Measurements from ENCODE around the gene TTLL13.
"Not testable (repeated sequence)": the region's sequence is repeated elsewhere in the genome, so short reads cannot be mapped to it uniquely, and the experiment has no call there.

Gene TTLL13

DNA sequence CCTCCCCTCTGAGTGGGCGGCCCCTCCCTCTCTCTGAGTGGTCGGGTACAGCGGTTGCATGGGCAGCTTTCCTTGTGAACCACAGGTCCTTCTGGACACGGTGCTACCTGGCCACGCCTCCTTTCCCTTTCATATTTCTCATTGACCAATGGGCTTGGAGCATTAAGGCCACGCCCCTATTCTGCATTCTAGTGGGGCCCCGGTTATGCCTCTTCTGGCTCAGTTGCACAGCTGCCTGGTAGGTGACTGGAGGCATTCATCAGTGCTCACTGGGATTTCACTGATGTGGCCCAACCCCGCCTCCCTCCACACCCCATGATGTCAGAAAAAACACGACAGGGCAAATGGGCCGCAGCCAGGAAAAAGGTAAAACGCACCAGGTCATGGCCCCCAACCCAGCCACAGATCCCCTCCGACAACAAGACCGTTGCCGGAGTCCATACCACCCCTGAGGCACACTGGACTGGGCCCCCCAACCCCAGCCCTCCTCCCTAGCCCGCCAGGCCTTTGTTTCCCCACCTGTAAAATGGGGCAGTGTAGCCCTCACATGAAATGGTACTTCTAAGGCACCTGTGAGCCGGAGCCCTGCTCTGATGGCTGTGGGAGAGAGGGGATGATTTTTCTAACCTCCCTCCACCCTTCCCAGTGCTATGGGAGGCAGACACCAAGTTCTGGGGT, 42.5 kb downstream of the TTLL13 start:
- peak in 1 of 2 donors; percentile 18 for DNase-seq

DNA sequence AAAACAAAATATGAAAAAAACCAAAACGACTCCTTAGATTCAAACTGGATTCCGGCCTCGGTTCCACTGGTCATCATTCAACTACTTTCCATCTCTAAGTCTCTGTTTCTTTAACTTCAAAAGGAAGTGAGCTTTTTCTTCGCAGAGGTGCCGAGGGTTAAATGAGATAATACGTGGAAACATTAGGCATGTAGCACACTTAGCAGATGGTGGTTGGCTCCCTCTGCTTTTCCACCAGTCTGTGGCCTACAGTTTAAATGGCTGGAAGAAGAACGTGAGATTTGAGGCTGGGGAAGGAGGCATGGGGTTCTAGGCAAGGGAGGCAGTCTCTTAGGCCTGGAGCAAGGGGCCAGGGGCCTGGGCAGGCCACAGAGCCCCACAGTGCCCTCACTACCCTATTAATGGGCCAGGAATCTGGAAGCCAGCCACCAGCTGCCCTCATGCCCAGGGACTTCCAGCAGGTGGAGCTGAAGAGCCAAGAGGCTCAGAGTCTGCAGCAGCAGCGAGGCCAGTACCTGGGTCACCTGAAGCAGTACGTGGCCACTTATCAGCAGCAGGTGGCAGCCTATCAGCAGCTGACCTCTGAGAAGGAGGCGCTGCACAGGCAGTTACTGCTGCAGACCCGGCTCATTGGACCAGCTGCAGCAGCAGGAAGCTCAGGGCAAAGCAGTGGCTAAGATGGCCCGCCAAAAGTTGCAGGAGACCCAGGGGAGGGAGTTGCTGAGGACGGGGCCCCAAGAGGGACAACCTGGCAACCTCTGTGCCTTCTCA, 43.9 kb downstream of the TTLL13 start:
- peak; percentile 81 to 83 for DNase-seq

DNA sequence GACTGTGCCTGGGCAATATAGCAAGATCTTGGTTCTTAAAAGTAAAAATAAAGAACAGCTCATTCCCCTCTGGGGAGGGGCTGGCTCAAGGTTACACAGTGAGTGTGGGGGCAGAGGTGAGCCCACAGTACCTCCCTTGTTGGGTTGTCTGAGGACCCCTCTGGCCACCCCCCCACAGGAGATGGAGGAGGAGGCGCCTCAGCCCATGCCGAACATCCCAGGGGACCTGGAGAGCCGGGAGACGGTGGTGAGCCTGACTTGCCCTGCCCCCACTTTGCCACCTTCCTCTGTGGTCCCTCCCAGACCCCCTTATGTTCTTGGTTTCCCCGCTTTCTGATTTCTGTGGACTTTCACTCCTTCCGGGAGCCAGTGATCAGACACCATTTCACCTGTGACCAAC, 44.8 kb downstream of the TTLL13 start:
- DNase-seq, result no peak

DNA sequence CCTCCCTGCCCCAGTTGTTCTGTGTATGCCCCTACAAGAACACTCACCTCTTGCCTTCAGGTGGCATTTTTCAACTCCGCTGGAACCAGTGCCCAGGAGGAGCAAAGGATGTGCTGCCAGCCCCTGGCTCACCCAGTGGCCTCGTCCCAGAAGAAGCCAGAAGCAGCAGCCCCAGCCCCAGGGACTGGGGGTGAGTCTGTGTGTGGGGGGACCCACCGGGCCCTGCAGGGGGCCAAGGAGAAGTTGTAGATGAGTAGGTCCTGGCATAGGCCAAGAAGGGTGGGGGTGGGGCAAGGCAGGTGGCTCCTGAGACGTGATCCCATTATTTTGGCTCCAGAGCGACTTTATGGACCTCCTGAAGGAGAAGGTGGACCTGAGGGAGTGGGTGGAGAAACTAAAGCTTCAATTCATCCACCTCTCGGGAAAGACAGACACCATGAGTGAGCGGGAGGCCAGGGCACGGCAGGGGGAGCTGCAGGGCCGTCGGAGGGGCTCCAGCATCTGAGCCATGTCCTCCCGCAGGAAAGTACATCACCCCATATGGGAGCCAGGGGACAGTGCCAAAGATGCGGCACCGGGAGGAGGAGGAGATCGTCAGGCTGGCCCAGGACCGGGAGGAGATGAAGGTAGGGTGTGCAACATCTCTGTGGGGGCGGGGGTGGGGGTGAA, 45.4 kb downstream of the TTLL13 start:
- no peak for DNase-seq

DNA sequence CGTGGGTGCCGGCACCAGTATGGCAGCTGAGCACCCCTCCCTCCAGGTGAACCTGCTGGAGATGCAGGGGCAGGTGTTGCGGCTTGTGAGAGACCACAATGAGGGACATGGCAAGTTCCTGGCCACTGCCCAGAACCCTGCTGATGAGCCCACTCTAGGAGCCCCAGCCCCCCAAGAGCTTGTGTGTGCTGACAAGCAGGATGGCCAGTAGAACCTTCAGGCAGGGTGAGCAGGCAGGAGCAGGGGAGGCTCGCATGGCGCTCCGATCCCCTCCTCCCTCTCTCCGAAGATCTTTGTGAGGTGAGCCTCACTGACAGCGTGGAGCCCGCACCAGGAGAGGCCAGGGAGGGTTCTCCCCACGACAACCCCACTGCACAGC, 45.9 kb downstream of the TTLL13 start:
- no peak for DNase-seq

DNA sequence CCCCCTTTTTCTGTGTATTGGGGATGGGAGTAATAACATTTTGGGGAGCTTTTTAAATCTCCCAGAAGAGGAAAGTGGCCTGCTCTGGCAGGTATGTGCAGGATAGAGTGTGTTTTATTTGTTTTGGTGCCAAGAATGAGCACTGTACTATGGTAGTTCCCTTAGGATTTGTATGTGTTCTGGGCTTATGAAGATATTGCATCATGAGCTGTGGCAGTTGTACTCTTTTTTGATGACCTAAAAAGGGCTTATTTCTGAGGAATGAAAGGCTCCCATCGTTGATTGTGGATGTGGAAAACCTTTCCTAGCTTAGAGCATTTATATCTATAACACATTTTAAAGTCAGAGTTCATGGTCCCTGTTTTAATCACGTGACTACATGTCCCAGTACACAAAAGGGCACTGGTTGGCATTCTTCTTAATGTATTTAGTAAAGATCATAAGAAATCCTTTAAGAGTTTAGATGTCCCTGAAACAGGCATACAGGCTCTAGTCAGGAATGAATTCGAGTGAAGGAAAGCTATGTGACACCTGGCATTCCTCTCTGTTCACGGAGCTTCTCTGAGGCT, 47.0 kb downstream of the TTLL13 start:
- not testable (repeated sequence) for DNase-seq

DNA sequence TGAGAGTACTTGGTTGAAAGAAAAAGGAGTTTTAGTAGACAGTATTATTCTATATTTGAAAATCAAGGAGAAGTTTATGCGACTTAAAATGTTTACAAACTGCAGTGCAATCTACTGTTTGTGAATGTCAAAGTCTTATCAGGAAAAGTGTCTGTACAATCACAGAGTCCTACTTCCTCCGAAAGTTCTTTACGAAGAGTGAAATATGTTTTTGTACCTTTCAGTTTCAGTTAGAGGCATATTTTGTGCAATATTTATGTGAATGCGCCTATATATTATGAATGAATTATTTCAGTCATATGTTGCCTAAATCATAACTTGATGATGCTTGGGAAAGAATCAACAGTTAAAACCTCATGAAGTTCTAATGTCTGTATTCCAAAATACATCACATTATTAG, 47.7 kb downstream of the TTLL13 start:
- DNase-seq, result no peak

DNA sequence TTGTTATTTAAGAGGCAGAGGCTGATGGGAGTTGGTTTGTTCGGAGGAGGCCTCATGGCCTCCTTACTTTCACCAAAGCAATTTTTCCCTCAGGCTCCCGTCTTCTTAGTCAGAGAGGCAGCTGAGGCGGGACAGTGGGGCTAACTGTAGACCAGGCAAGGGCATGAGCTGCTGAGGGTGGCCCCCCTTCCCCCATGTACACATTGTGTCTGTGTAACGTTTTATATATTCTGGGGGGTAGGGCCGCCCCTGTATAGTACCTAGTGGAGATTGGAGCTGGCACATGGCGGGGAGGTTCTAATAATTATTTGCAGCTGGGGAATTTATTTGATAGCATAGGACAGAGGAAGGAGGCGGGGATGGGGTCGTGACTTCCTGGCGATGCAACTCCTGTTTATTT, 51.2 kb downstream of the TTLL13 start:
- no peak for DNase-seq

DNA sequence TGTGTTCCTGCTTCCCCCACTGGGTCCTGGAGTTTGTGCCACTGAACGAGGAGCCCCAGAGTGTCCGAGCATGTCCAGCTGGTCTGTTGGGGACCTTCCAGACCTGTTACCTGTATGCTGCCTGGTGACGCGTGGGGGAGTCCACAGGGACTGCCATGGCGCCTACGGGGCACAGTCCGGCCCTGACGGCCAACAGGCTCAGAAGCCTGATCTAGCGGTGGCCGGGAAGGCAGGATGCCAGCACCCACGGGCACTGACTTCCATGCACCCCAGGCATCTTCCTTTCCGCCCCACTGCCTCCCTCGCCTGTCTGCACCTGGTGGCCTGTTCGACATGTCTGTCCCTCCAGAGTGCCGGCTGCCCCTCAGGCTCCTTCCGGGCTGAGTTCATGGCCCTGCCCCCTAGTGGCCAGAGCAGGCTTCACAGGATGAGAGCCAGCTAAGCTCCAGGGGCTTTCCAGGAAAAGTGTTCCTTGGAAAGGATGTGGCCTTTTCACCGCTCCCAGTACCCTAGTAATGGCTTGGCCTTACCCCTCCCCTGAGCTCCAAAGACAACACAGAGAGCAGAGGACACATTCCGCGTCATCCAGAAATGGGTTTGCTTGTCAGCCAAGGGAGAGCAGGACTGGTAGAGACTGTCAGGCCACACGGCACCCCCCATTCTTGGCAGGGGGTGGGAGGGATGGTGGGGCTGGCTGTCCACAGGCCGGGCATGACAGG, 51.8 kb downstream of the TTLL13 start:
- peak; percentile 67 to 73 for DNase-seq

DNA sequence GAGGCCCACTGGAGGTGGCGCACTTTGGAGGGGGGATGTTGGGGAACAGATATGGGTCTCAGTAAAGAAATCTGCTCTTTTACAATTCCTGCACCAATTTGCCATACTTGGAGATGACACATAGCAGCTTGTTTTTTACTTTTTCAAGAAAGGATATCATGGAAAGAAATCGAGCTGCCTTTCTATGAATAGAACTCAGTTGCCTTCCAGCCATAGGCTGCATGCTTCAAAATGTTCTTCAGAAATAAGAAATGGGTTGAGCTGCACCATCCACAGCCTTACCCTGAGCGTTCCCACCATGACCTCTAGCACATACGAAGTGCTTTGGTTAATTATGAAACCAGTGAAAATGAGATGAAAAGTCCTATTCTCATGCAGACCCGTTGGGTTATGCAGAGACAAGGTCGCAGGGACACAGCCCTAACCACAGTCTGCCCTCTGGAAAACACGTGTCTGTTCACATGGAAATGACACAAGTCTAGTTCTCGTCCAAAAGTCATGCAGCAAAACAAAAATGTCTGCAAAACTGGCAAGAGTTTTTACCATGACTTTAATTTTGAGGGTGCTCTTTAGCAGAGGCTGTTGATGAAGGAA, 52.4 kb downstream of the TTLL13 start:
- DNase-seq, result no peak

DNA sequence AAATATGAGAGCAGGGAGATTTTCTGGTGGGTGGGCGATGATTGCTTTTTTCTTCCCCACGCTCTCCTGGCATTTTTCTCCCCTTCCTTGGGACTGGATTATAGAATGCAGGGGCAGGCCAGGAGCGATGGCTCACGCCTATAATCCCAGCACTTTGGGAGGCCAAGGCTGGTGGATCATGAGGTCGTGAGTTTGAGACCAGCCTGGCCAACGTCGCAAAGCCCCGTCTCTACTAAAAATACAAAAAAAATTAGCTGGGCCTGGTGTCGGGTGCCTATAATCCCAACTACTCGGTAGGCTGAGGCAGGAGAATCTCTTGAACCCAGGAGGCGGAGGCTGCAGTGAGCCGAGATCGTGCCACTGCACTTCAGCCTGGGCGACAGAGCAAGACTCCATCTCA, 56.0 kb downstream of the TTLL13 start:
- DNase-seq, result not testable (repeated sequence)

DNA sequence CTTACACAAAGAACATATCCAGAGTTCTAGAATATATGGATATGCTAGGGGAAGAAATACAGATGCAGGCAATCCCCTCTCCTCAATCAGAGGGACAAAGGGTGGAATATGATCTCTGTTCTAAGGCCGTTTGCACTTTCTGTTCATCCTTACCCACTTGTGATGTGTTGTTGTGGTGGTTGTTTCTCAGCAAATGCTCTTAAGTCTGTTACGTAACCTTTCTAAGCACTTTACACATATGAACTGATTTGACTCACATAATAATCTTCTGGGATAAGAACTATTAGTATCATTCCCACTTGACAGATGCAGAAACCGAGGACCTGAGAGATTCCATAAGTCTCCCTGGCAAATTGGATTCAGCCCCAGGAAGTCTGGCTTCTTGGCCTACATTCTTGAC, 56.6 kb downstream of the TTLL13 start:
- no peak for DNase-seq

DNA sequence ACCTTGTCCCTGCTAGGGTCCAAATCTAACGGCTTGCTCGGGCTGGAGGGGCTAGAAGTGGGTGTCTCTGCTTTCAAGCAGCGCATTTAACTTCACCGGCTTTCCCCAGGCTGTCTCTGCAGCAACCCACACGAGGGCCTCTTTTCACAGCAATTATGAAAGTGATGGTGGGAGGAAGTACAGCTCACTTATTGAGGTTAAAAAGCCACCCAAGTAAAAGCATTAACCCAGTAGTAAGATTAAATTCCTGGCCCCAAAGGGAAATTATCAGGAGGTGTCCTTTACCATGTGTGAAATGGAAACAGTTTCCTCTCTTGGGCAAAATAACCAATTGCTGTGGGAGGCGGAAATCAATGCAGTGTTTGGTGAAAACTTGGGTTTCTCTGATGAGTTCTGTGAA, 57.2 kb downstream of the TTLL13 start:
- DNase-seq, result peak; percentile 44 to 45

DNA sequence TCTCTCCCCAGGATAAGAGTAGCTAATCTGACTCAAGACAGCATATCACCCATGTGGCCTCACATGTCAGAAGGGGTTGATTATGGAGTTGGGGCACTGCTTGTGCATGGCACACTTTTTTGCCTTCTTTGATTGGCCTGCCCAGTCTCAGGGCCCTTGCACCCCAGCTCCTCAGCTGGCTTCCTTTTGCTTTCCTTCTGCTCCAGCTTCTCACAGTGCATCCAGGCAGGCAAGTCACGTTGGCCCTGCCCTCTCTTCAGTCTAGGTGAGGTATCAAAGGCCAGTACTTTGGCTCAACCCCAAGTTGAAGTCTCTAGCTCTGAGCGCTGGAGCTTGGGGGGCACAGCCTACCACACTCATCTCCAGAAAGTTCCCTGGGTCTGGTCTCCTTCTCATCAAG, 58.3 kb downstream of the TTLL13 start:
- DNase-seq, result no peak

DNA sequence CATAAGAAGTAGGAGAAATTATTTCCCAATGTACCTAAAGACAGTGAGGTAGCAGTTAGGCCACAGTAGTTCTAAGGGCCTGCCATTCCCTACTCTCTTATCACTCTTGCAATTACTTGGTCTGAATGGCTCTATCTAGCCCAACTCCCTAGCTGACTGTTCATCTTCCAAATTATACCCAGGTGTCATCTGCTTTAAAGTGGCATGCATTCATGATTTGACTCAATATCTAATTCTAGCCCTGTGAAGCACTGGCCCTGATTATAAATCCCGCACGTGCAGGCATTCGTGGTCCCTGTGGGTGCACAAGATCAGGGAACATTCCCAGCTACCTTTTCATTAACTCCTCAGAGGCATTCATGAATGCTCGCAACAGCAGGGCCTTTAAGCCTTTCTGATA, 59.7 kb downstream of the TTLL13 start:
- no peak for DNase-seq
